ENCODE results near the gene TUBAL3.
"Not testable (repeated sequence)": the region's sequence is repeated elsewhere in the genome, so short reads cannot be mapped to it uniquely, and the experiment has no call there.

TUBAL3 gene

DNA sequence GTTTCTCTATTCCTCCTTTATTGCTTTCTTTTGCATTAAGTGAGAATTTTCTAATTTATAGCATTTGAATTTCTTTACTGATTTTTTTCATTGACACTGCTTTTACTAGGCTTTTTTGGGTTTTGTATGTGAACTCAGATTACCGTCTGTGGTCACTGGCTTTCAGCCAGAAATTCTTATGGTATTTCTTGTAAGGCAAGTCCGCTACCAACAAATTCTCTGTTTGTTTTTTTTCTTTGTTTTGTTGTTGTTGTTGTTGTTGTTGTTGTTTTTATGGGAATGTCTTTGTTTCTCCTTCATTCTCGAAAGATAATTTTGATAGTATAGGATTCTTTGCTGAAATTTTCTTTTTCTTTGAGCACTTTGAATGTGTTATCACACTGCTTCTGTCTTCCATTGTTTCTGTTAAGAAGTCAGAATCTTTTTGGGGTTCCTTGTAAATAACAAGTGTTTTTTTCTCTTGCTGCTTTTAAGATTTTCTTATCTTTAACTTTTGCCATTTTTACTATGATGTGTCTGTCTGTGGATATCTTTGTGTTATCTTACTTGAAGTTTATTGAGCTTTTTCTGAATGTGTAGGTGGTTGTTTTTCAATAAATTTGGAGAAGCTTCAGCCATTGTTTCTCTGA, 15.0 kb upstream of the TUBAL3 start:
- no peak for DNase-seq

DNA sequence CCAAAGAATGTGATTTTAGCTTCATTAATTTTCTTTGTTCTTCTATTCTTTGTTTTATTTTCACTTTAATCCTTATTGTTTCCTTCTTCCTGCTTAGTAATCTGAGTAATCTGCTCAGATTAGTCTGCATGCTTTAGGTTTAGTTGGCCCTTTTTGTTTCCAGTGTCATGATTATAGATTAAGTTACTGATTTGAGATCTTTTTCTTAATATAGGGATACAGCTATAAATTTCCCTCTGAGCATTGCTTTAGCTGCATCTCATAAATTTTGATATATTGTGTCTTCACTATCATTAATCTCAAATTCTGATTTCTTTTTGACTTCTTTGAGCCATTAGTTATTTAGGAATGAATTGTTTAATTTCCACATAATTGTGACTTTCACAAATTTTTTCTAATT, 14.0 kb upstream of the TUBAL3 start:
- DNase-seq = no peak

DNA sequence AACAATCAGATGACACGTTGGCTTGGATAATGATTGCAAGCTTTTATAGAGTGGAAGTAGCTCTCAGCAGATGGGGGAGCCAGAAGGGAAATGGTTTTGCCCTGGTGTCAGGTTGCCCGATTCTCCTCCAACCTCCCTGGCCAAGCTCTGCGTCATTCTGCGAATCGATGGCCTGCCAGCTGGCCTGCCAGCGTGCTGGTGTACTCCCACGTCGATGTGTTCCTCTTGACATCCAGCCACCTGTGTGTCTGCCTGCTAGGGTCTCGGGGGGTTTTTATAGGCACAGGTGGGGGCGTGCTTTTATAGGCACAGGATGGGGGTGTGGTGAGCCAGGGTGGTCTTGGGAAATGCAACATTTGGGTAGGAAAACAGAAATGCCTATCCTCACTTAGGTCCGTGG, 12.4 kb upstream of the TUBAL3 start:
- DNase-seq = no peak

DNA sequence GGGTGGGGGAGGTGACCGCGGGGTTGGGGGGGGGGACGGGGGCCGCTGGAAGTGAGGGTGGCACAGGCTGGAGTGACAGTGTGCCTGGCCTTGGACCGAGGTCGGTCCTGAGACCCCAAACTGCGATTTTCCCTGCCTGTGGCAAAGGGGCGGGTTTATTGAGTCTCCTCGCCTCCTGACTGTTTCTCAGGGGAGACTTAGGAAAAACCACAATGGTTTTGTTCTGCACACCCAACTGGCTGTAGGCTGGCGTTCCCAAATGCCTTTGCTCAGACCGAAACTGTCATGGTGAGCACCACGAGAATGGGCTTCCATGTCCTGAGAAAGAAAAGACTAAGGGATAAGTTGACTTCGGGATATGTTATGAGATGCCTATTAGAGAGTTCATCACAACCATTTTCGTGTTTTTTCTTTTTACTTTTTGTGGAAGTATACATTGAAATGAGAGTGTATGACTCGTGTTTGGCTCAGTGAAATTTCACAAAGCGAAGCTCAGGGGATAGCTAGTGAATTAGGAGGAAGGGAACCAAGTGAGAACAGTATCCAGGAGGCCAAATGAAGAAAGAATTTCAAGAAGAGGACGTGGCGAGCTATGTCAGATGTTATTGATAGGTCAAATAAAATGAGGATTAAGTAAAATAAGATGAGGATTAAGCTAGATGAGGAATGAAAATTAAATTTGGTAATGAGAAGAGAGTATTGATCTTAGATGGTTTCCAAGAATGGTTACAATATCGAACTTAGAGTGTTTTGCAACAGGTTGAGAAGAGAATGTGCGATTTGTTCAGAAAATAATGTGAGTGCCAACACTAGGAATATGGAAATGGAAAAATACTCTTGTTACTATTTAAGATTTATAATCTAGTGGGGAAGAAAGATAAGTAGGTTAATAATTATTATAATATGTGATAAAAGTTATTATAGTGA, 8.6 kb upstream of the TUBAL3 start:
- DNase-seq = no peak

- DNase-seq = peak; percentile 69
Observed at GRCh38 chr10:5412277-5412941, 7.8 kb upstream of the TUBAL3 start, which contains the start of gene NET1. TSS of gene NET1 (plus strand) at chr10:5412557. CDS start at chr10:5412693, 136 bp downstream.

DNA sequence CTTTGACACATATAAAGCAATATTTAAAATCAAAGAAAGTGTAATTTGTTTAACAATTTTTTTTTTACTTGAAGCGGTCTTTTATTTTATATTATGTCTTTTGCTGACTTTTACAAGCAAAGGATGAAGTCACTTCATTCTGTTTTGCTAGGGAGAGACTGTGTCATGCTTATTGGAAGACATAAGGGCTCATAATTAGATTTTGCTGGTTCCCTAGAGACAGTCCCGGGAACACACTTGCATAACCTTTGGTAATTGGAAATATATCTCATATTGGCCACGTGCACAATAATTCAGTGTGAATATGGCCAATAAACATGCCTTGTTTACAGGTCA, 7.3 kb upstream of the TUBAL3 start:
- DNase-seq = no peak

DNA sequence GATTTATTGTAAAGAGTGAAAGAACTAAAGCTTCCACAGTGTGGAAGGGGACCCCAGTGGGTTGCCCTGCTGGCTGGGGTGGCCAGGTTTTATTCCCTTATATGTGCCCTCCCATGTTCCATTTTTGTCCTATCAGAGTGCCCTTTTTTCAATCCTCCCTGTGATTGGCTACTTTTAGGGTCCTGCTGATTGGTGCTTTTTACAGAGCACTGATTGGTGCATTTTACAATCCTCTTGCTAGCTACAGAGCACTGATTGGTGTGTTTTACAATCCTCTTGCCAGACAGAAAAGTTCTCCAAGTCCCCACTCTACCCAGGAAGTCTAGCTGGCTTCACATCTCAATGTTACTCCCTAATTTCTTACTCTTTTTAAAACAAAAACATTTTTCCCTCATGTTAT, 6.2 kb upstream of the TUBAL3 start:
- DNase-seq = not testable (repeated sequence)

- DNase-seq = no peak
Observed at GRCh38 chr10:5406918-5407317, 2.3 kb upstream of the TUBAL3 start.

GRCh38 chr10:5402798-5403197, 1.8 kb downstream of the TUBAL3 start:
- no peak for DNase-seq

DNA sequence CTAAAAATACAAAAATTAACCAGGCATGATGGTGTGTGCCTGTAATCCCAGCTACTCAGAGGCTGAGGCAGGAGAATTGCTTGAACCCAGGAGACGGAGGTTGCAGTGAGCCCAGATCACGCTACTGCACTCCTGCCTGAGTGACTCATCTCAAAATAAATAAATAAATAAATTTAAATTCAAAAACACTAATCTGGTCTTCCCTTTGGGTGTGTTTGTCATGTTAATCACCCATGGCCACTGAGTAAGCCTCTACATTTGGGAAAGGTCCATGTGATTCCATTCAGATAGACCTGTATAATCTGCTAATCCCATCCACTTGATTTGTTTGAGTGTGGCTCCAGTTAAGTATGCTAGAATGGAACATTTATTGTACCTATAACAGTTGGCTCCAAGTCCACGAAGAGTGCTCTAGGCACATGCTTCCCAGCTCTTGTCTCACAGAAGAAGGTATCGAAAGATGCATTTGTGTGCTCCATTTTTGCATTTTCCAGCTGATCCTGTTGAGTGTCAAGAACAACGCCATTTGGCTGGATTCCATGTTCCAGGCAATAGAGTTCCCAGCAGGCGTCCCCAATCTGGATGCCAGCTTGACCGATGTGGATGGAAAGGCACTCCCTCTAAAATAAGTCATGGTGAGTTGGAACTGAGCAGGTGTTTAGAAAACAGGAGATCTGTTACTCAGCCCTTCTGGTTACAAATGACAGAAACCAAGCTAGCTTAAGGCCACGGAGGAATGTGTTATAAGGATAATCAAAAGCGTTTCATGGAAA, 4.0 kb downstream of the TUBAL3 start:
- DNase-seq = no peak

GRCh38 chr10:5399332-5399731, 5.3 kb downstream of the TUBAL3 start:
- no peak for DNase-seq

- no peak for DNase-seq
Observed at GRCh38 chr10:5396556-5397300, 7.9 kb downstream of the TUBAL3 start.

DNA sequence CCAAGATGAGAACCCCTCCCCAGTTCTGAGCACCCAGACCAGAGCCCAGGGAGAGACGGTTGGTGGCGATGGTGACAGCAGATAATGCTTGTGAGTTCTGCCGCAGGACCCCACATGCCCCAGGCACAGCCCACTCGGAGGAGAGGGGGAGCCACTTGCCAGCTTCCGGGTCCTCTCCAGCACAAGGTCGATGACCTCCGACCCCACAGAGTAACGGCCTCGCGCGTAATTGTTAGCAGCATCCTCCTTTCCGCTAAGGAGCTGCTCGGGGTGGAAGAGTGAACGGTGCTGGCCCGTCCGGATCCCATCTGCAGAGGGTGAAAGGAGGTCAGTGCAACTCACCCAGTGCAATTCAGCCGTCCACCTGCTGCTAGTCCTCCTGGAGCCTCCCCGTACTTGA, 9.5 kb downstream of the TUBAL3 start:
- no peak for DNase-seq

DNA sequence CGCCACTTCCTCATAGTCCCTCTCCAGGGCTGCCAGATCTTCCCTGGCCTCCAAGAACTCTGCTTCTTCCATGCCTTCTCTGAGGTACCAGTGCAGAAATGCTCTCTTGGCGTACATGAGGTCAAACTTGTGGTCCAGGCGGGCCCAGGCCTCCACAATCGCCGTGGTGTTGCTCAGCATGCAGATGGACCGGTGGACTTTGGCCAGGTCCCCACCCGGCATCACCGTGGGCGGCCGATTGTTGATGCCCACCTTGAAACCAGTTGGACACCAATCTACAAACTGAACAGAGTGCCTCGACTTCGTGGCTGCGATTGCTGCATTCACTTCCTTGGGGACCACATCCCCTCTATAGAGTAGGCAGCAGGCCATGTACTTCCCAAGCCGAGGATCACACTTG, 11.1 kb downstream of the TUBAL3 start:
- no peak for DNase-seq

- no peak for DNase-seq
Observed at GRCh38 chr10:5391790-5392189, 12.8 kb downstream of the TUBAL3 start.

- no peak for DNase-seq
Observed at GRCh38 chr10:5390607-5391205, 13.9 kb downstream of the TUBAL3 start.

DNA sequence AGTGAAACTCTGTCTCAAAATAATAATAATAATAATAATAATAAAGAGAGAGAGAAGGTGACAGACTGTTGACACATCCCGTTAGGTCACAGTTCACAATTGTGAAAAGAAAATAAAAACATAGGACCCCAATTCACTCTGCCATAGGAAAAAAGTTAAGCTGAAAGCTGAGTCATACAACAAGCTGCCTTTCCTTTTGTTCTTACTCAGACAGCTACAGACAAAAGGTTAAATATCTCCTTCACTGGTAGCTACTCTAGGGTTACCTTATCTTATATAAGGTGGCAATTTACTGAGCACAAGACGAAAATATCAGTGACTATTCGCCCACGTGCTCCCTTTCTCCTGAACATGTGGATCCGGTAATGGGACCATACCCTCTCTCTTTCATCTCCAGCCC, 17.5 kb downstream of the TUBAL3 start:
- no peak for DNase-seq

DNA sequence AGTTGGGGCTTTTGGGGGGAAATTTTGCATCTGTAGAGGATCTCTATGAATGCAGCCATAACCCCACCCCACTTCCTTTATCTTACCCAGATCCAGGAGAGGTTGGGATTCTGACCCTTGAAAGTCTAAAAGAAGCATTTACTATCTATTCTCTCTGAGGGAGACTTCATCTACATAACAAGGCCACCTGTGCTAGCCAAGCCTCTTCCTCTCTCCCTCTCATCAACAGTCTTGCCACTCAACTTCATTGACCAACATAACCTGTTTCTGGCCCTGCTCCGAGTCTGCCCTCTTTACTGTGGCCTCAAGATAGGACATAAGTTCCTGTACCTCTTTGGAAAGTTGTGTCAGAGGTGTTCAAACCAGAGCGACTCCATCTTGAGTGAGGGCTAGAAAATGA, 19.4 kb downstream of the TUBAL3 start:
- no peak for DNase-seq

DNA sequence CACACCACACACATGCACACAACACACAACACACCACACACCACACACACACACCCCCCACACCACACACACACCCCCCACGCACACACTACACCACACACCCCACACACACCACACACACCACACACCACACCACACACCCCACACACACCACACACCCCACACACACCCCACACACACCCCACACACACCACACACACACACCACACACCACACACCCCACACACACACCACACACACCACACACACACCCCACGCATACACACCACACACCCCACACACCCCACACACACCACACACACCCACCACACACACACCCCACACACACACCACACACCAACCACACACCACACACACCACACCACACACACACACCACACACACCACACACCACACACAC, 23.4 kb downstream of the TUBAL3 start:
- no peak for DNase-seq

GRCh38 chr10:5380395-5380794, 24.2 kb downstream of the TUBAL3 start:
- DNase-seq = not testable (repeated sequence)

DNA sequence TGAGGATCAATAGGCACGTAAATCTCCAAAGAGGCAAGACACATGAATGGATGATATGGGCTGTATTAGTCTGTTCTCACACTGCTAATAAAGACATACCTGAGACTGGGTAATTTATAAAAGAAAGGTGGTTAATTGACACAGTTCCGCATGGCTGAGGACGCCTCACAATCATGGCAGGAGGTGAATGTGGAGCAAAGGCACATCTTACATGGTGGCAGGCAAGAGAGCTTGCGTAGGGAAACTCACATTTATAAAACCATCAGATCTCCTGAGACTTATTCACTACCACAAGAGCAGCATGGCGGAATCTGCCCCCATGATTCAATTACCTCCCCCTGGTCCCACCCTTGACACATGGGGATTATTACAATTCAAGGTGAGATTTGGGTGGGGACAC, 25.4 kb downstream of the TUBAL3 start:
- DNase-seq = not testable (repeated sequence)

DNA sequence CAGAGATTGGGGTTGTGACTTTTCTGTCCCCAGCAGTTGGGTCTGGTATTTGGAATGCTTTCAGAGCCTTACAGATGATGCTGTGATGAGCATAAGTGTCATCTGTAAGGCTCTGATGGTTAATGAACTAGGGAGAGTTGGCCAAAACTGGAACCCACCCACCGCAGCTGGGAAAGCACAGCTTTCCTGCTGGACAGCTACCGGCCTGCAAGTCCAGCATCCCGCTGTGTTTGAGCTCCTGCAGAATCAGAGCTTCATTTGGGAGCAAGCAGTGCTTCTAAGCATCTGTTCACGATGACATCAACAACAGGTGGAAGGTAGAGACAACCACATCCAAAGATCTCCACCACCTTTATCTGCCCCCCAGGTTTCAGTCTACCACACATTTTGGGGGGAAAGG, 28.2 kb downstream of the TUBAL3 start:
- no peak for DNase-seq

All from CD4-positive, alpha-beta T cell treated with Interferon gamma for 1 hour (primary cell).